HG02973 (cell line): Measurements from ENCODE around the gene TBC1D3H.
"Not testable (repeated sequence)": the region's sequence is repeated elsewhere in the genome, so short reads cannot be mapped to it uniquely, and the experiment has no call there.

Source experiments
- ATAC-seq: cut with Tn5 transposase; IDR thresholded peaks from one replicate; pipeline ENCODE4 v1.9.1; 2021; ENCODE audit warnings: moderate library complexity; ENCODE audit not compliant: unreplicated experiment

Gene TBC1D3H

GRCh38 chr17:36388385-36389245 is at the start of gene TBC1D3H:
Gene TBC1D3H, minus strand, starts transcription at chr17:36388435. Its CDS starts 1,540 bp downstream, at chr17:36386895.
- not testable (repeated sequence) for ATAC-seq

GRCh38 chr17:36428891-36429290 is 40.7 kb upstream of the TBC1D3H start:
- ATAC-seq: not testable (repeated sequence)

GRCh38 chr17:36415180-36415941 is 27.1 kb upstream of the TBC1D3H start:
- not testable (repeated sequence) for ATAC-seq

GRCh38 chr17:36390943-36391645 is 2.9 kb upstream of the TBC1D3H start:
- ATAC-seq: not testable (repeated sequence)

- ATAC-seq: not testable (repeated sequence)
These were observed 12.3 kb downstream of the TBC1D3H start for GRCh38 chr17:36375938-36376337.

GRCh38 chr17:36362496-36362895 is 25.7 kb downstream of the TBC1D3H start:
- not testable (repeated sequence) for ATAC-seq
